ENCODE measurements around the gene SERPINB11. TPM values are rescaled to one million over a fixed set of nuclear protein-coding genes. Genes with fewer than 3 reads are reported as not detected.

Gene SERPINB11
- total RNA-seq, 1 experiment from 2014 or later, result not detected

GRCh38 chr18:63664571-63664970, 38.2 kb upstream of the SERPINB11 start:
- ChIA-PET CTCF (no interaction called here), POLR2A (no interaction called here)
- Histone ChIP-seq H3K4me1 (ENCODE audit: control insufficient read depth, insufficient read depth, low read length) (no peaks in the 10 kb centered on the region), H3K9me3 (ENCODE audit: control insufficient read depth, insufficient read depth, low read depth, low read length) (no peaks in the 10 kb centered on the region), H3K27me3 (ENCODE audit: control insufficient read depth, insufficient read depth, low read length) (no peaks in the 10 kb centered on the region), H3K4me3 (ENCODE audit: low read depth in 2 of 2, low read length in 2 of 2) (no peak overlapping the region), H3K36me3 (ENCODE audit: control insufficient read depth, insufficient read depth, low read length) (no peaks in the 10 kb centered on the region), H3K27ac (ENCODE audit: low read length) (no peak overlapping the region)
- BruUV-seq (replicated peaks), result no TSS peak
- DNase-seq (ENCODE audit: low read depth, low spot score) (no peak), ATAC-seq (no peak)
- intact Hi-C loops (cut with micrococcal nuclease; ENCODE audit: unreplicated experiment) (no loop called here), in situ Hi-C loops (cut with HindIII; ENCODE audit: low pct_unique_long_range_greater_than_20kb, low sequenced_read_pairs) (no loop called here)
- TF ChIP-seq SIN3A (IDR thresholded peaks at IDR 0.05; ENCODE audit: borderline replicate concordance, insufficient read depth, low read depth, low read length), result no peak
- no peak for TF ChIP-seq TCF7L2 (IDR thresholded peaks at IDR 0.05; ENCODE audit: low read depth, low read length)
- TF ChIP-seq POLR2AphosphoS5 (IDR thresholded peaks at IDR 0.05; ENCODE audit: low read depth, low read length), result no peak
- TF ChIP-seq, protein P1, sequence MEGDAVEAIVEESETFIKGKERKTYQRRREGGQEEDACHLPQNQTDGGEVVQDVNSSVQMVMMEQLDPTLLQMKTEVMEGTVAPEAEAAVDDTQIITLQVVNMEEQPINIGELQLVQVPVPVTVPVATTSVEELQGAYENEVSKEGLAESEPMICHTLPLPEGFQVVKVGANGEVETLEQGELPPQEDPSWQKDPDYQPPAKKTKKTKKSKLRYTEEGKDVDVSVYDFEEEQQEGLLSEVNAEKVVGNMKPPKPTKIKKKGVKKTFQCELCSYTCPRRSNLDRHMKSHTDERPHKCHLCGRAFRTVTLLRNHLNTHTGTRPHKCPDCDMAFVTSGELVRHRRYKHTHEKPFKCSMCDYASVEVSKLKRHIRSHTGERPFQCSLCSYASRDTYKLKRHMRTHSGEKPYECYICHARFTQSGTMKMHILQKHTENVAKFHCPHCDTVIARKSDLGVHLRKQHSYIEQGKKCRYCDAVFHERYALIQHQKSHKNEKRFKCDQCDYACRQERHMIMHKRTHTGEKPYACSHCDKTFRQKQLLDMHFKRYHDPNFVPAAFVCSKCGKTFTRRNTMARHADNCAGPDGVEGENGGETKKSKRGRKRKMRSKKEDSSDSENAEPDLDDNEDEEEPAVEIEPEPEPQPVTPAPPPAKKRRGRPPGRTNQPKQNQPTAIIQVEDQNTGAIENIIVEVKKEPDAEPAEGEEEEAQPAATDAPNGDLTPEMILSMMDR (IDR thresholded peaks at IDR 0.05), result no peak
- TF ChIP-seq, protein P2, sequence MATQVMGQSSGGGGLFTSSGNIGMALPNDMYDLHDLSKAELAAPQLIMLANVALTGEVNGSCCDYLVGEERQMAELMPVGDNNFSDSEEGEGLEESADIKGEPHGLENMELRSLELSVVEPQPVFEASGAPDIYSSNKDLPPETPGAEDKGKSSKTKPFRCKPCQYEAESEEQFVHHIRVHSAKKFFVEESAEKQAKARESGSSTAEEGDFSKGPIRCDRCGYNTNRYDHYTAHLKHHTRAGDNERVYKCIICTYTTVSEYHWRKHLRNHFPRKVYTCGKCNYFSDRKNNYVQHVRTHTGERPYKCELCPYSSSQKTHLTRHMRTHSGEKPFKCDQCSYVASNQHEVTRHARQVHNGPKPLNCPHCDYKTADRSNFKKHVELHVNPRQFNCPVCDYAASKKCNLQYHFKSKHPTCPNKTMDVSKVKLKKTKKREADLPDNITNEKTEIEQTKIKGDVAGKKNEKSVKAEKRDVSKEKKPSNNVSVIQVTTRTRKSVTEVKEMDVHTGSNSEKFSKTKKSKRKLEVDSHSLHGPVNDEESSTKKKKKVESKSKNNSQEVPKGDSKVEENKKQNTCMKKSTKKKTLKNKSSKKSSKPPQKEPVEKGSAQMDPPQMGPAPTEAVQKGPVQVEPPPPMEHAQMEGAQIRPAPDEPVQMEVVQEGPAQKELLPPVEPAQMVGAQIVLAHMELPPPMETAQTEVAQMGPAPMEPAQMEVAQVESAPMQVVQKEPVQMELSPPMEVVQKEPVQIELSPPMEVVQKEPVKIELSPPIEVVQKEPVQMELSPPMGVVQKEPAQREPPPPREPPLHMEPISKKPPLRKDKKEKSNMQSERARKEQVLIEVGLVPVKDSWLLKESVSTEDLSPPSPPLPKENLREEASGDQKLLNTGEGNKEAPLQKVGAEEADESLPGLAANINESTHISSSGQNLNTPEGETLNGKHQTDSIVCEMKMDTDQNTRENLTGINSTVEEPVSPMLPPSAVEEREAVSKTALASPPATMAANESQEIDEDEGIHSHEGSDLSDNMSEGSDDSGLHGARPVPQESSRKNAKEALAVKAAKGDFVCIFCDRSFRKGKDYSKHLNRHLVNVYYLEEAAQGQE (IDR thresholded peaks at IDR 0.05; ENCODE audit: insufficient read depth in 1 of 2, low read depth in 2 of 2, low read length in 1 of 2), result no peak

GRCh38 chr18:63676526-63677323, 26.0 kb upstream of the SERPINB11 start:
- H3K4me1 ChIP-seq (ENCODE audit: control insufficient read depth, insufficient read depth, low read length), result no peaks in the 10 kb centered on the region
- ChIA-PET CTCF (no interaction called here), POLR2A (no interaction called here)
- H3K9me3 ChIP-seq (ENCODE audit: control insufficient read depth, insufficient read depth, low read depth, low read length), result no peaks in the 10 kb centered on the region
- no peaks in the 10 kb centered on the region for H3K27me3 ChIP-seq (ENCODE audit: control insufficient read depth, insufficient read depth, low read length)
- no TSS peak for BruUV-seq (replicated peaks)
- DNase-seq (ENCODE audit: low read depth, low spot score) (no peak), ATAC-seq (no peak)
- in situ Hi-C loops (cut with HindIII; ENCODE audit: low pct_unique_long_range_greater_than_20kb, low sequenced_read_pairs) (no loop called here), intact Hi-C loops (cut with micrococcal nuclease; ENCODE audit: unreplicated experiment) (no loop called here)
- TF ChIP-seq POLR2AphosphoS5 (IDR thresholded peaks at IDR 0.05; ENCODE audit: low read depth, low read length) (no peak), TCF7L2 (IDR thresholded peaks at IDR 0.05; ENCODE audit: low read depth, low read length) (no peak), SIN3A (IDR thresholded peaks at IDR 0.05; ENCODE audit: borderline replicate concordance, insufficient read depth, low read depth, low read length) (no peak)
- TF ChIP-seq, protein P1 (IDR thresholded peaks at IDR 0.05), result no peak
- TF ChIP-seq, protein P2 (IDR thresholded peaks at IDR 0.05; ENCODE audit: insufficient read depth in 1 of 2, low read depth in 2 of 2, low read length in 1 of 2), result no peak
- no peaks in the 10 kb centered on the region for H3K36me3 ChIP-seq (ENCODE audit: control insufficient read depth, insufficient read depth, low read length)
- H3K27ac ChIP-seq (ENCODE audit: low read length), result no peak overlapping the region
- no peak overlapping the region for H3K4me3 ChIP-seq (ENCODE audit: low read depth in 2 of 2, low read length in 2 of 2)
